ENCODE results near the gene SEC24A.
A peak's percentile ranks its signal among the peaks of the same experiment; 100 is the strongest.
"Not testable (repeated sequence)": the region's sequence is repeated elsewhere in the genome, so short reads cannot be mapped to it uniquely, and the experiment has no call there.

The SEC24A gene

DNA sequence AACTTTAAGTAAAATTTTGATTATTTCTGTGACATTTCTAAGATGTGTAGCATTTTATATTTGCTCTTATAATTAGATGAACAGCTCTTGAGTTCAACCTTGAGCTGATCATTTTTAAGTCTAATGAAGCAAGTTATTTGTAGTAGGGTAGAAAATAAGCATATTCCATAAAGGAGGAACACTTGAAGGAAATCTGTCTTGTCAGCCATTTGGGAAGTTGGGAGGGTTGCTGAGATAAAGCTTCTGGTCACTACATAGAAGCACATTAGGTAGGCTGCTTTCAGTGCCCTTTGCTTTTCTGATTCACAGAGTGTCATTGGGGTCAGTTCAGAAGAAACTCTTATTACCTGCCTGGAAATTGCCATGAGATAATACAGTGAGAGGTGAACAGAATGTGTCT, 44.1 kb downstream of the SEC24A start:
- H3K36me3 ChIP-seq: peaks cover 88% of the 10 kb centered on the region

DNA sequence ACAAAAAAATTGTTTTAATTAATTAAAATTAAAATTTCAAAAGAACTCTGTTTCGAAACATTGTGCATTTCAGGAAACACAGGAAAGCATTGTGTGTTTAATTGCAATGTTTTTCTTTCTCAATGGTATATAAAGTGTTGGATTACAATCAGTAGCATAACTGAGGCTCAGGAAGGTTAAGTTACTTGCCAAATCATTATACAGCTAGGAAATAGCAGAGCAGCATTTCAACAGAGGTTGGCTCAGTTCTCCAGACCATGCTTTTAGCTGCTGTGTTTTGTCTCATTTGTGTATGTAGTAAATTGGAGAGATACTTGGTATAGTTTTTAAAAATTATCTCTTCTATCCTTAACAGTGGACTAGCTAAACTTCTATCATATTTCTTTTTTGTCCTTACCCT, 59.7 kb downstream of the SEC24A start:
- Histone ChIP-seq H4K20me1 (no peaks in the 10 kb centered on the region), H3K4me2 (no peak overlapping the region), H3K27ac (no peak overlapping the region), H3K4me3 (no peak overlapping the region), H3K9me3 (no peaks in the 10 kb centered on the region), H3K9ac (no peak overlapping the region), H3K36me3 (peaks cover 97% of the 10 kb centered on the region), H3K27me3 (no peaks in the 10 kb centered on the region), H3K4me1 (no peaks in the 10 kb centered on the region)
- TF ChIP-seq Cebpa-rat (IDR thresholded peaks at IDR 0.05): no peak

More for the DNA sequence above, 44.1 kb downstream of the SEC24A start:
- no peak overlapping the region for H3K4me3 ChIP-seq
- no peak overlapping the region for H3K27ac ChIP-seq
- no peaks in the 10 kb centered on the region for H3K27me3 ChIP-seq
- H4K20me1 ChIP-seq: no peaks in the 10 kb centered on the region
- H3K9ac ChIP-seq: no peak overlapping the region
- TF ChIP-seq Cebpa-rat (IDR thresholded peaks at IDR 0.05): no peak
- no peaks in the 10 kb centered on the region for H3K9me3 ChIP-seq
- no peak overlapping the region for H3K4me2 ChIP-seq
- H3K4me1 ChIP-seq: no peaks in the 10 kb centered on the region

DNA sequence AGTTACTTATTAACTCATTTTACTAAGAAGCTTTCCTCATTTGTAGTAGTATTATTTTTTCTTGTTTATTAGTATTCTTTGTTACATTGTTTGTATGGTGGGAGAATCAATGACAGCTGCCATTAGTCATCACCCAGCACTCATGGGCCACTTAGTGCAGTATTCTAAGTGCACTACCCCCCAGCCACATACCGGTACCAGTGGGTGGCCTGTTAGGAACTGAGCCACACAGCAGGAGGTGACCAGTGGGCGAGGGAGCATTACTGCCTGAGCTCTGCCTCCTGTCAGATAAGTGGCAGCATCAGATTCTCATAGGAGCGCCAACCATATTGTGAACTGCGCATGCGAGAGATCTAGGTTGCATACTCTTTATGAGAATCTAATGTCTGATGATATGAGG, 65.5 kb downstream of the SEC24A start:
- no peak for TF ChIP-seq Cebpa-rat (IDR thresholded peaks at IDR 0.05)
- Histone ChIP-seq H3K36me3 (peaks cover 94% of the 10 kb centered on the region), H3K4me3 (no peak overlapping the region), H3K9ac (no peak overlapping the region), H3K27ac (no peak overlapping the region), H3K9me3 (no peaks in the 10 kb centered on the region), H3K27me3 (no peaks in the 10 kb centered on the region), H4K20me1 (no peaks in the 10 kb centered on the region), H3K4me2 (no peak overlapping the region), H3K4me1 (no peaks in the 10 kb centered on the region)

DNA sequence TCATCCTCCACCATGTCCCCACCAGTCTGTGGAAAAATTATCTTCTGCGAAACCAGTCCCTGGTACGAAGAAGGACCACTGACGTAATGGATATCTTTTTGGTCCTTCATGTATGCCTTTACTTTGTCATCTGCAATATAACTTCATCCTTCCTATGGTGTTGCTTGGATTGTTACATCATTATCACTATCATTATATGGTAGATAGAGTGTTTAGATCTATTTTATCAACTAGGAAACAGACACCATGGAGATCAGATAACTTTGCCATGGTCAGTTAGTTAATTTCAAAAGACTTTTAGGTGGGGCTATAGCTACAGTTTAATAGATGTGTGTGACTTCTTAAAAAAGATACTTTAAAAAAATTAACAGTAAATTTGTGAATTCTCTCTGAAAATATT, 66.0 kb downstream of the SEC24A start:
- no peaks in the 10 kb centered on the region for H3K9me3 ChIP-seq
- no peak for TF ChIP-seq Cebpa-rat (IDR thresholded peaks at IDR 0.05)
- no peaks in the 10 kb centered on the region for H3K27me3 ChIP-seq
- no peaks in the 10 kb centered on the region for H4K20me1 ChIP-seq
- no peaks in the 10 kb centered on the region for H3K4me1 ChIP-seq
- no peak overlapping the region for H3K4me3 ChIP-seq
- H3K9ac ChIP-seq: no peak overlapping the region
- peaks cover 94% of the 10 kb centered on the region for H3K36me3 ChIP-seq
- H3K4me2 ChIP-seq: no peak overlapping the region
- H3K27ac ChIP-seq: no peak overlapping the region

DNA sequence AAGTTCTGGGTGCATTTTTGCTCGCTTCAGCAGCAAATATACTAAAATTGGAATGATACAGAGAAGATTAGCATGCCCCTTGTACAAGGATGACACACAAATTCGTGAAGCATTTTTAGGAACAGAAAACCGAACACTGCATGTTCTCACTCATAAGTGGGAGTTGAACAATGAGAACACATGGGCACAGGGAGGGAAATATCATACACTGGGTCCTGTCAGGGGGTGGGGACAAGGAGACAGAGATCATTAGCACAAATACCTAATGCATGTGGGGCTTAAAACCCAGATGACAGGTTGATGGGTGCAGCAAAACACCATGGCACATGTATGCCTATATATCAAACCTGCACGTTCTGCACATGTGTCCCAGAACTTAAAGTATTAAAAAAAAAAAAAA, 66.9 kb downstream of the SEC24A start:
- H3K4me1 ChIP-seq, H4K20me1 ChIP-seq, H3K27me3 ChIP-seq, H3K9ac ChIP-seq, H3K4me3 ChIP-seq, H3K9me3 ChIP-seq, H3K27ac ChIP-seq, H3K4me2 ChIP-seq: not testable (repeated sequence)
- peaks cover 94% of the 10 kb centered on the region for H3K36me3 ChIP-seq

DNA sequence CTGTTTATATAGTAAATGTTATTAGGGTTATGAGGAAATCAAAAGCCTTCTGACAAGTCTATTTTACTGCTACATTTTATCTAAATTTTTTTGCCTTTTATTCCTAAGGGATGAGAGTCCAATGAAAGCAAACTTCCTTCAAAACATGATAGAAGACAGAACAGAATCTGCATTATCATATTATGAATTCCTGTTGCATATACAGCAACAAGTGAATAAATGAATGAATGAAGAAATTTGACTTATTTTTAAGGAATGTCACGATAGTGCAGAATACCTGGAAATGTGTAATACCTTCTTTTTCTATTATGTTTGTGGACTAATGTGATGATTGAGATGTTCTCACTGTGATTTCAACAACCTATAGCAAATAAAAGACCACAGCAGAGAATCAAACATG, 76.3 kb downstream of the SEC24A start:
- H3K36me3 ChIP-seq: peaks cover 43% of the 10 kb centered on the region
- H4K20me1 ChIP-seq: no peaks in the 10 kb centered on the region
- TF ChIP-seq Cebpa-rat (IDR thresholded peaks at IDR 0.05): no peak

DNA sequence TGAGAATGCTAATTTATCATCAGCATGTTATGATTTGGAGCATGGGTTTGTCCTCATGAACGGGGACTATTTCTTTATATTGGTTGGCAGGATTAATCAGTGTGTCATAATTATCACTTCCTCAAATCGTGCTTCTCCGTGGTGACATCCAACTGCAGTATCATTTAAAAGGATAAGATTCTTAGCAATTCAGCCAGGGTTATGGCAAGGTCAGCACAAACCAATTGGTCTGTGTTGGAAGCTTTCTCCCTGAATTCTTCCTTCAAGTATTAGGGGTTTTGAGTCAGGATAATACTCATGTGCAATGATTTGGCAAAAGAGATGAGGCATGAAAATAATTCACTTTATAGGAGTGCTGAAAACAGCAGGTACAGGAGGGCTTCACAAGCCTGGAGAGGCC, 84.2 kb downstream of the SEC24A start:
- H3K4me1 ChIP-seq: 0 out of 2 replicates have a peak, but pooled peaks cover 5% of the 10 kb centered on the region
- H3K36me3 ChIP-seq: no peaks in the 10 kb centered on the region
- no peaks in the 10 kb centered on the region for H4K20me1 ChIP-seq
- H3K9me3 ChIP-seq: no peaks in the 10 kb centered on the region
- no peak overlapping the region for H3K4me2 ChIP-seq
- H3K27ac ChIP-seq: no peak overlapping the region
- H3K27me3 ChIP-seq: no peaks in the 10 kb centered on the region
- no peak overlapping the region for H3K9ac ChIP-seq
- no peak for TF ChIP-seq Cebpa-rat (IDR thresholded peaks at IDR 0.05)
- H3K4me3 ChIP-seq: no peak overlapping the region

More for the DNA sequence above, 76.3 kb downstream of the SEC24A start:
- Histone ChIP-seq H3K4me1 (no peaks in the 10 kb centered on the region), H3K9me3 (no peaks in the 10 kb centered on the region), H3K27ac (no peak overlapping the region), H3K4me3 (no peak overlapping the region), H3K27me3 (no peaks in the 10 kb centered on the region), H3K4me2 (no peak overlapping the region), H3K9ac (no peak overlapping the region)

DNA sequence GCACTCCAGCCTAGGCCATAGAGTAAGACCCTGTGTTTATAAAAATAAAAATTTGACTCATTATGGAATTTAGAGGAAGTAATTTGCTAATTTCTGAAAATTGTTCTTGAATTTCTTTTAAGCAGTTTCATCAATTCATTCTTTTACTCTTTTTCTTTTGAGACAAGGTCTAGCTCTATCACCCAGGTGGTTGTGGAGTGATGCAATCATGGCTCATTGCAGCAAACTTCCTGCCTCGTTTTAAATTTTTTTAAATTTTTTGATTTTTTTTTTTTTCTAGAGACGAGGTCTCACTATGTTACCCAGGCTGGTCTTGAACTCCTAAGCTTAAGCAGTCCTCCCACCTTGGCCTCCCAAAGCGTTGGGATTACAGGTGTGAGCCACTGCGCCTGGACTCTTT, 86.7 kb downstream of the SEC24A start:
- Histone ChIP-seq H3K27me3 (no peaks in the 10 kb centered on the region), H3K4me2 (no peak overlapping the region), H3K9me3 (no peaks in the 10 kb centered on the region), H3K27ac (no peak overlapping the region), H3K4me3 (no peak overlapping the region), H4K20me1 (peaks cover 7% of the 10 kb centered on the region; the same call in 1 of the 2 replicates), H3K36me3 (no peaks in the 10 kb centered on the region), H3K9ac (no peak overlapping the region), H3K4me1 (peaks cover 13% of the 10 kb centered on the region)
- peak; percentile 35; the same call in 1 of the 2 replicates for TF ChIP-seq Cebpa-rat (IDR thresholded peaks at IDR 0.05)

DNA sequence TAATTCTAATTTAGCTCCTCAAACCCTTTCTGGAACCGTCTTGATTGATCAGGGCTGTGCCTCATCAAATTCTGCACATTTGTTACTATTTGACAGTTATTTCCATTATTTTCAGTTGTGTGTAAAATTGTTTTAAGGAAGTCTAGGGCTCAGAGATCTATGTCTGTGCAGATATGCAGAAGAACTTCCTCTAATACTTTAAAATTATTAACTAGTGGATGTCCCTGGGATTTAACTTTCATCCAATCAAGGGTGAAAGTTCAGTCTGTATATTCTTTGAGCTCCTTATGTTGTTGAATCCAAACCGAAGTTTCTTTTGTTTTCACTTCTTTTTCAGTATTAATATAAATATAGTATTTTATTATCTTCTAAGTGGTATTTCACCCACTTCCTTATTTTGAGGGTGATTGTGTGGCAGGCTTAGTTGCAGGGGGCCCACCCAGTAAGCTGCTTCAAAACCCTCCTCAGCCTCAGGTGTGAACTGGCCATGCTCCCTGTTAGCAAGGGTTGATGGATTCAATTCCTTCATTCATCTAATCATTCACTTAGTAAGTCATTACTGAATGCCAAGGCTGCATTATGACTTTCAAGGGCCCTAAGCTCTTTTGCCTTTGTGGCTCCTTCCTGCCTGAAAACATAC, 87.7 kb downstream of the SEC24A start:
- Histone ChIP-seq H3K9ac (no peak overlapping the region), H3K27ac (no peak overlapping the region), H3K27me3 (no peaks in the 10 kb centered on the region), H3K4me3 (no peak overlapping the region), H4K20me1 (peaks cover 17% of the 10 kb centered on the region; the same call in 1 of the 2 replicates), H3K4me2 (no peak overlapping the region), H3K36me3 (peaks cover 8% of the 10 kb centered on the region), H3K9me3 (no peaks in the 10 kb centered on the region), H3K4me1 (peaks cover 23% of the 10 kb centered on the region)
- no peak for TF ChIP-seq Cebpa-rat (IDR thresholded peaks at IDR 0.05)

DNA sequence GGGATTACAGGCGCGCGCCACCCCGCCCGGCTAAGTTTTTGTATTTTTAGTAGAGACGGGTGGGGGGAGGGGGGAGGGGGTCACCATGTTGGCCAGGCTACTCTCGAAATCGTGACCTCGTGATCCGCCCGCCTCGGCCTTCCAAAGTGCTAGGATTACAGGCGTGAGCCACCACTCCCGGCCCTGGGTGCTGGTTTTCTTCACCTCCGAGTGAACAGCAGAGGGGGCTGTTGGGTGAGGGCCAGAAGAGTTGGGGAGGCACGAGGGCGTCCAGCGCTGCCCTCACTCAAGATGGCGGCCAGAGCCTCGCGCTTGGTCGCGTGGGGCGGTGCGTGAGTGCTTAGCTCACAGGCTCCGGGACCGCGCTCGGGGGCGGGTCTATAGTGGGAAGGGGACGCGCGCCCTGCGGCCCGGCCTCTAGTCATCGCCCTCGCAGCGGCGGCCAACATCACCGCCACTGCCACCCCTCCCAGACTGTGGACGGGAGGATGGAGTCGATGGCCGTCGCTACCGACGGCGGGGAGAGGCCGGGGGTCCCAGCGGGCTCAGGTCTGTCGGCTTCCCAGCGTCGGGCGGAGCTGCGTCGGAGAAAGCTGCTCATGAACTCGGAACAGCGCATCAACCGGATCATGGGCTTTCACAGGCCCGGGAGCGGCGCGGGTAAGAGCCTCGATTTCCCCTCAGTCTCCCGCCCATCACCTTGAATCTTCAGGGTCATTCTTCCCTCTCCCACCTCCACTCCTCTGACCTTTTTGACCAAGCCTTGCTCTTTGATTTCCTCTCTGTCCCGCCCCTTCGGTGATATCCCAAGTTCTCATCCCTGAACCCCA, 89.8 kb downstream of the SEC24A start, which contains the start of gene CAMLG:
TSS of gene CAMLG (plus strand) at position 416 of the 830 bp plus-strand sequence. CDS start at position 489, 73 bp downstream.
- no peak for TF ChIP-seq Cebpa-rat (IDR thresholded peaks at IDR 0.05)
- H4K20me1 ChIP-seq: peaks cover 29% of the 10 kb centered on the region; the same call in 1 of the 2 replicates
- H3K9ac ChIP-seq: peak within 1 kb of the TSS; percentile 83
- H3K27me3 ChIP-seq: no peaks in the 10 kb centered on the region
- H3K9me3 ChIP-seq: no peaks in the 10 kb centered on the region
- H3K4me2 ChIP-seq: peak within 1 kb of the TSS; percentile 90
- peaks cover 26% of the 10 kb centered on the region for H3K36me3 ChIP-seq
- peaks cover 23% of the 10 kb centered on the region for H3K4me1 ChIP-seq
- H3K27ac ChIP-seq: peak within 1 kb of the TSS; percentile 82
- peak within 1 kb of the TSS; percentile 77 for H3K4me3 ChIP-seq

Measured in BLaER1 (cell line).